ENCODE data around the gene SYS1.

SYS1 gene

DNA sequence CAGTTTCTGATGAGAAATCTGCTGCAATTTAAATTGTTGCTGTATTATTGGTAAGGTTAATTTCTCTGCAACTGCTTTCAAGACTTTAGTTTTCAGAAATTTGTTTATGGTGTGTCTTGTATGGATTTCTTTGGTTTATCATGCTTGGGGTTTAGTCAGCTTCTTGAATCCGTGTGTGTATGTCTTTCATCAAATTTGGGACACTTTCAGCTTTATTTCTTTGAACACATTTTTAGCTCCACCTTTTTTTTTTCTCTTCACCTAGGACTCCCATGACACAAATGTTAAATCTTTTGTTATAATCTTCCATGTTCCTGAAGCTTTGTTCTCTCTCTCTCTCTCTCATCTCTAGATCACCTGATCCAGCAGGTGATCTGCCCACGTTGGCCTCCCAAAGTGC, 28.6 kb downstream of the SYS1 start:
- no peak for DNase-seq

DNA sequence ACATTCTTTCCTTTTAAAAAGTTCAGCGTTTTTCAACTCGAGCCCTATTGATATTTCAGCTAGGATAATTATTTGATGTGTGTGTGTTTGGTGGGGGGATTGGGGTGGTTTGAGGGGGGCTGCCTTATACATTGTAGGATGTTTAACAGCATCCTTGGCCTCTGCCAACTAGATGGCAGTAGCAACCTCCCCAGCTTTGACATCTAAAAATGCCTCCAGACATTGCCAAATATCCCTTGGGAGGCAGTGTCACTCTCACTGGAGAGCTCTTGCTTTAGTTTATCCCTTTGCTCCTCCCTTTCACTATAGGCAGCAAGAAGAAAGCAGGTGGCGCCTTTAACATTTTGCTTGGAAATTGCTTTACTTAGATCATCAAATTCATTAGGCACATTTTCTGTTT, 29.8 kb downstream of the SYS1 start:
- no peak for DNase-seq

DNA sequence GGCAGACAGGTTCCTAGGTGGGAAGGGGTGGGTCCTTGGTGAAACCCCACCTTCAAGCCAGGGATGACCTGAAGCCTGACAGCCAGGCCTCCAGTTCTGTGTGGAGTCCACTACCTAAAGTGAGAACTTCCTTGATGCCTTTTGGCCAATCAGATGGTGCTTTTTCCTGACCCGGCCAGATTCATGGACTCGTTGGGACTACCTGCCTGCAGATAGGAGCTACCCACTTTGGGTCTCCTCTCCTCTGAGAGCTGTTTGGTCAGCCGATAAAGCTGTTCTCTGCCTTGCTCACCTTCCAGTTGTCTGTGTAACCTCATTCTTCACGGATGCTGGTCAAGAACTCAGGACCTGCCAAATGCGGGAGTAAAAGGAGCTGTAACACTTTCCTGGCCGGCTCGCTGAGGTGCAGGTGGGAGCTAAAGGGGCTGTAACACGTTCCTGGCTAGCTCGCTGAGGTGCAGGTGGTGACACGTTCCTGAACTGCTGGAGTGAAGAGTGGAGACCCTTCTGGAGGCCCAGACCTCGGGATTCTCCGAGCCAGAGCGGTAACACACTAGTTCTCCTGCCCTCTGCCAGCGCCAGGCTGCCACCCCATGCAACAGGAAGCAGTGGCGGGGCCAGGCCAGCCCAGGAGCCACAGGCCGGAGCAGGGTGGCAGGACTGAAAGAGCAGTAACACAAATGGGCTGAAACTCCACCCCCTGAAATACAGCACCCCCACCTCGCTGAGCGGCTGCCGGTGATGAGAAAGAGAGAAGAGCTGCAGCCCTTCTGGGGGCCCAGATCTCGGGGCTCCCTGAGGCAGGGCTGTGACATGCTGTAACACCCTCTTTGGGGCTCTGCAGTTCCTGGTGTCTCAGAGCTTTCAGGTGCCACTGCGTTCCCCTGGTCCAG, 31.5 kb downstream of the SYS1 start:
- DNase-seq, result no peak

DNA sequence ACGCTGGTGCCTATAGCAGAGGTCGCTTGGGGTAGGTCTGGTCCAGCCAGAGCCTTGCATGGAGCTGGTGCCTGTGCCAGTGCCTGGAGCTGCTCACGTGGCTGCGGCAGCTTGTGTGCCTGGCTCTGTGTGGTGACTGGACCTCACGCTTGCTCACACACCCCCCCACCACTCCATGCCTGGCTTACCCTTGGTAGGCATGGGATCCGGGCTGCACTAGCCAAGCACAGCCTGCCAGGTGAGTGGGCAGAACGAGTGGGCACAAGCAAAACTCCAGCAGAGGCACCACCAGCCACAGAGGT, 32.1 kb downstream of the SYS1 start:
- DNase-seq, result no peak

DNA sequence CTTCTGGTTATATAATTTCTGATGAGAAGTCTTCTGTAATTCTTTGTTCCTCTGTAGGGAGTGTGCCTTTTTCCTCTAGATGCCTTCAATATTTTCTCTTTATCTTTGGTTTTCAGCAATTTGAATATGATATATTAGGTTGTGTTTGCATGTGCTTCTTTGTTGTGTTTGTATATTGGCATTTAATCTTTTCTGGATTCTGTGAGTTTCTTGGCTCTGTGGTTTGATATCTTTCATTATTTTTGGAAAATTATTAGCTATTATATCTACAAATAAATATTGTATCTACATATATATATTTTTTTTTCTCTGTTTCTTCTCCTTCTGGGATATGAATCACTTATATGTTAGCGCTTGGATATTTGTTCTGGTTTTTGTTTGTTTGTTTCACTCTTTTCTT, 36.1 kb downstream of the SYS1 start:
- DNase-seq, result no peak

DNA sequence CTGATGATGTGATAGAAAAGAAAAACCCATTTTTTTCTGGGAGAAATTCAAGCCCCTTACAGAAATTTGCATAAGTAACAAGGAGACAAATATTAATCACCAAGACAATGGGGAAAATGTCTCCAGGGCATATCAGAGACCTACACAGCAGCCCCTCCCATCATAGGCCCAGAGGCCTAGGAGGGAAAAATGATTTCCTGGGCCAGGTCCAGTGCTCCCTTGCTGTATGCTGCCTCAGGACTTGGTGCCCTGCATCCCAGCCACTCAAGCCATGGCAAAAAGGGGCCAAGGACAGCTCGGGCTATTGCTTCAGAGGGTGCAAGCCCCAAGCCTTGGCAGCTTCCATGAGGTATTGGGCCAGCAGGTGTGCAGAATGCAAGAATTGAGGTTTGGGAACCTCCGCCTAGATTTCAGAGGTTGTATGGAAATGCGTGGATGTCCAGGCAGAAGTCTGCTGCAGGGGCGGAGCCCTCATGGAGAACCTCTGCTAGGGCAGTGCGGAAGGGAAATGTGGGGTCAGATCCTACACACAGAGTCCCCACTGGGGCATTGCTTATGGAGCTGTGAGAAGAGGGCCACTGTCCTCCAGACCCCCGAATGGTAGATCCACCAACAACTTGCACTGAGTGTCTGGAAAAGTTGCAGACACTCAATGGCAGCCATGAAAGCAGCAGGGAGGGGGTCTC, 37.5 kb downstream of the SYS1 start:
- no peak for DNase-seq

DNA sequence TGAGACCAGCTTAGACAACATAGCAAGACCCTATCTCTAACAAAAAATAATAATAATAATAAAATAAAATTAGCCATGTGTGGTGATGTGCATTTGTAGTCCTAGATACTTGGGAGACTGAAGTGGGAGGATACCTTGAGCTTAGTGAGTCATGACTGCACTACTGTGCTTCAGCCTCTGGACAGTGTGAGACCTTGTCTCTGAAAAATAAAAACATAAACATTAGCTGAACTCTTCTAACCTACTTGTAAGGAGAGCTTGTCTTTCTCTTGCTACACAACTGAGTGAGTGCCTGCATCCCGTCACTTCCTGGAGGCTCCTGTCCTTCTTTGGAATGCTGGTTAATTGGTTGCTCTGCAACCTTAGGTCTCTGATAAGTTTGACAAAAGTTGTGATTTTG, 40.0 kb downstream of the SYS1 start:
- no peak for DNase-seq

DNA sequence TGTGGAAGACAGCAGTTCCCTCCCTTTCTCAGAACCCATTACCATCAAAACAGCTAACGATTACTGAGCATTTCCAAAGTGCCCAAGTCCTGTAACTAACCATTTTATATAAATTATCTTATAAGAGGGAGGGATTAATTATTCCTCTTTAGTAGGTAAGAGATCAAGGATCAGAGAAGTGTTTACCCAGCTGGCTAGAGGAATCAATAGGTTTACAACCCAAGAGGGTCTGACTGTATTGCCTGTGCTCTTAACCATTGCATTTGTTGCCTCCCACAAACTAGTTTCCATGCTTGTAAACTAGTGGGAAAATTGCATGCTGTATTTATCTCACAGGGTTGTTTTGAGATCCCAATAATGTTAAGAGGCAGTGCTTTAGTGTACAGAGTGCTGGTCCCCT, 41.5 kb downstream of the SYS1 start:
- no peak for DNase-seq

DNA sequence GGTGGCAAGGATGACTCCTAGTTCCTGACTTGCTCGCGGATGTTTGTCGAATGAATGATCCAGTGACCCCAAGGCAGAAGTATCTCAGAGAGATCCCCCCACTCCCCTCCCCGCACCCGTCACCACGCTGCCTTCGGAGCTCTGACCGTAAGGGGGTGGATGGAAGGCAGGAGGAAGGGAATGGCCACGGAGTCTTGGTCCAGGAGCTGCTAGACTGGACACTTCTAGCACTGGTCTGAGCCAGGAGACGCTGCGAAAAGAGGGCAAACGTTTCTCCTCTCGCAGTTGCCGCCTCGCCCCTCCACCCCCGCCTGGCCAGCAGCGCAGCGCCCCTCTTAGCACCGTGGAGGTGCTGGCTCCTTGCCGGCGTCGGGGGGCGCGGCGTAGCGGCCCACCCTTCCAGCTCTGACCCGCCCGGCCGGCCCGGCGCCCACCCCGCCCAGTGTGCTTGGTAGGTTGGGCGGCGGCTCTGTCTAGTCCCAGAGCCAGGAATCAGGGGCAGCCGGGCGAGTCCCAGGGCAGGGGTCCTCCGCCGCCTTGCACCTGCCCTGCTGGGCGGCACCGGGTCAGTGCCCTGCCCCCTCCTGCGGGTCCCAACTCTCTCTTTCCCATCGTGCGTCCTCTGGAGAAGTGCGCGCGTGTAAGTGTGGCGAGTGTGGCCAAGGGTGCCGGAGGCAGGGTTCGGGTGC, 42.8 kb downstream of the SYS1 start:
- peak in 3 of 14 donors; percentile 37 to 66 (median 57) for DNase-seq

DNA sequence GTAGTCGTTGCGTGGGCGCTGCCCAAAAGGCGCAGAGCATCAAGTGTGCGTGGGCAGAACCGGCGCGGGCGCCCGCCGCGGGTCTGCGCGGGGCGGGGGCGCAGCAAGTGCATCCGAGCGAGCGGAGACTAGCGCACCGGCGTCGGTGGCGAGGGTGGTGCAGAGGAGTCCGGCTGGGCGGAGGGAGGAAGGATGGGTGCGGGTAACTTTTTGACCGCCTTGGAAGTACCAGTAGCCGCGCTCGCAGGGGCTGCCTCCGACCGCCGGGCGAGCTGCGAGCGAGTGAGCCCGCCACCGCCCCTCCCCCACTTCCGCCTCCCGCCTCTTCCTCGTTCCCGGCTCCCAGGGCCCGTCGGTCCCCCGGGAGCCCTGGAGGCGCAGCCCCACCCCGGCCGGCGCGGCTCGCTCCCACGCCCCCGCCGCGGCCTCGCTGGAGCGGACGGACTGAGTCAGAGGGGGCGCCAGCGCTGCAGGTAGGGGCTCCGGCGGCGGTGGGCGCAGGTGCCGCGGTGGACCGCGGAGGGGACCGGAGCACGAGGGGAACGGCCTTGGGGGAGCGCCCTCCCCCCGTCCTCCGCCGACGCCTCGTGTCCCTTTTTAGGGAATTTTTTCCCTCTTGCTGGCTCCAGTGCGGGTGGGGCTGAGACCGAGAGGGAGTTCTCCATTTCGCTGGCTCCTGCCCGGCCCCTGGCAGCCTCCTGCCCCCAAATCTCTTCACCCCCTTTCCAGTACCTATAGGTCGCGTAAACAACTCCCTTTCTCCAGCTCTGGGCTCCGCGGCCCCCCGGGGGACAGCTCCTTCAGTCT, 43.5 kb downstream of the SYS1 start:
- peak in 12 of 14 donors; percentile 37 to 78 (median 60) for DNase-seq

DNA sequence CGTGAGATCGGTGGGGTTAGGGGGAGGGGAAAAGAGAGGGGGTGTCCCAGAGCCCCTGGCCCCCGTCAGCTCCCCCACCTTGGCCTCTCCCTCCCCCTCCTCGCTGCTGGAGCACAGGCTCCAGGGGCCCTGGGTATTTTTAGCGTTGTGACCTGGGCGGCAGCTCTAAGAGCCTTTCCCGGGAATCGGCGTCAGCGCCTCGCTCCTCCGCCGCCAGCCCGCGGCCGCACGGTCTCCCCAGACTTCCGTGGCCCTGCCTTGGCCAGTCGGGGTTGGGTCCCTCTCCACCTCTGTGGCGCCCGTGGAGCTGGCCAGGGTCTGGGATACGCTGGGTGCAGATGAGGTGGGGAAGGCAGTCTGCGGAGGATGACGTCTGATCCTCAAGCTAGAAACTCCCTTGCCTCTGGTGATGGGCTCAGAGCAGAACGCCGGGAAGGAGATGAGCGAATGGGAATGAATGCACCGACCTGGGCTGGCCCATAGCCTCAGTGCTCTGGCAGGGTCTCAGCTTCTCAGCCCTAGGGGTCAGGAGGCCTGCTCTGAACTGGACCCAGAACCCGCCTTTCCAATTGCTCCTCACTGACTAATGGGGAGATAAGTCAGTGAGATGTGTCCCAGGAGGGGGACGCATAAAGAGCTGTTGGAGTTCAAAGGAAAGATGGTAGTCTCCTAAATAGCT, 44.2 kb downstream of the SYS1 start:
- peak in 9 of 14 donors; percentile 34 to 74 (median 62) for DNase-seq

DNA sequence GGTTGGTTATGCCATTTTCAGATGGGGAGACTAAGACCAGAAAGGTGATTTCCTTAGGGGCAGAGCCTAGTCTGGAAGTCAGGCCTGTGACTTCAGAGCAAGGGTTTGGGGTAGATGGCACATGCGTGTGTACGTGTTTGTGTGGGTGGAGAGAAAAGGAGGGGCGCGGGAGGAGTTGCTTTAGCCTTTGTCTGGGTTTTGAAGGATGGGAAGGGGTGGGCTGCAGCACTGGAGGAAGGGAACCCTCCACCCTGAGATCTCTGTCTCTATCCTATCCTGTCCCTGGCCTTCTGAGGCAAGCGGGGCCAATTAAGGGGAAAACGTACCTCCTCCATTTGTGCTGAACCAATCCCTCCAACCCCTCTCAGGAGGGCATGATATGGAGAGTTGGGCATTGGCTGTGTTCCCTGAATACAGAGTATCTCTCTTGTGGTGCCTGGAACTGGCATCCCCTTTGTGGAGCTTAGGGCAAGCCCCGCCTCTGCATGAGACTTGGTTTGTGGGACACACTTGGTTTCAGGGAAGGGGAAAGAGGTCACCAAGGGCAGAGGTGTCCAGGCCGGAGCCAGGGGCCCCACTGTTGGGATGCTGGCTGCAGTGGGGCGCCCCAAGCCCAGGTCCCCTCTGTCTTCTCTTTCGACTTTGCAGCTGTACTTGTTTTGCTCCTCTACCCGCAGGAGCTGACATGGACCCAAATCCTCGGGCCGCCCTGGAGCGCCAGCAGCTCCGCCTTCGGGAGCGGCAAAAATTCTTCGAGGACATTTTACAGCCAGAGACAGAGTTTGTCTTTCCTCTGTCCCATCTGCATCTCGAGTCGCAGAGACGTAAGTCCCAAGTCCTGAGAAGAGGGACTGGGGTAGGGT, 45.1 kb downstream of the SYS1 start, which contains the start of gene DBNDD2:
Gene DBNDD2 (plus strand): TSS at position 507 of the 863 bp plus-strand sequence. CDS start 179 bp downstream, at position 686.
- DNase-seq, result peak in 12 of 14 donors; percentile 45 to 95 (median 80)

DNA sequence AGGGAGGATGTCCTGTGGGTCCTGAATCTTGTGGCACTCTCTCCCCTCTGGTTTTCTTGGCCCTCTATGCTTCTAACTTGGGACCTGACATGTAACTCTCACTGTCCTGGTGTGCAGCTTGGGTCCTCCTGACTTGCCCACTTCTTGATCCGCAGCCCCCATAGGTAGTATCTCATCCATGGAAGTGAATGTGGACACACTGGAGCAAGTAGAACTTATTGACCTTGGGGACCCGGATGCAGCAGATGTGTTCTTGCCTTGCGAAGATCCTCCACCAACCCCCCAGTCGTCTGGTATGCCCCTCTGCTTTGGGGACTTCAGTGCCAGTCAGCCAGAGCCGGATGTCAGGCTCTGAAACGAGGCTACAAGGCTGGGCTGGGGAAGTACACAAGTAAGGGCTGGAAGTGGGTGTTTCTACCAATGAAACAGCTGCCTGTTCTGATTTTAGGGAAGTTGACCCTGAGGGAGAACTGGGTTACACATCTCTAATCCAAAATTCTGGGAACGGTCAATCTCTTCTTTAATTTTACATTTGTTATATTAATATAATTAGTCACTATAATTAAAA, 45.8 kb downstream of the SYS1 start:
- DNase-seq, result peak in 9 of 14 donors; percentile 12 to 76 (median 36)

DNA sequence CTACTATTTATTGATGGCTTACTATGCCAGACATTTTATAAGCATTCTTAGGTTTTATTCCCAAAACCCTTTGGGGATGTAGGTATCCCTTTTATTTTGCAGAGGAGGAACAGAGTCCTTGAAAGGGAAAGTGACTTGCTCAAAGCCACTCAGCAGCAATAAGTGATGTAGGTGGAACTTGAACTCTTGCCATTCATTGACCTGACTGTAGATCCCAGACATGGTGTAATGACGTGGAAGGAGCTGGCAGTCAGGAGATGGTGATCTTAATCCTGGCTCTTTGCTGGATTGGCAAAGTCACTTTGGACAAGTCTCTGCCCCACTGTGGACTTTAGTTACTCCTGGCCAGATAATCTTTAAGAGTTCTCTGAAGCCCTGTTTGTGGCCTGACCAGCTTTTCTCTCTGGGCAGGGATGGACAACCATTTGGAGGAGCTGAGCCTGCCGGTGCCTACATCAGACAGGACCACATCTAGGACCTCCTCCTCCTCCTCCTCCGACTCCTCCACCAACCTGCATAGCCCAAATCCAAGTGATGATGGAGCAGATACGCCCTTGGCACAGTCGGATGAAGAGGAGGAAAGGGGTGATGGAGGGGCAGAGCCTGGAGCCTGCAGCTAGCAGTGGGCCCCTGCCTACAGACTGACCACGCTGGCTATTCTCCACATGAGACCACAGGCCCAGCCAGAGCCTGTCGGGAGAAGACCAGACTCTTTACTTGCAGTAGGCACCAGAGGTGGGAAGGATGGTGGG, 46.7 kb downstream of the SYS1 start:
- DNase-seq, result no peak

DNA sequence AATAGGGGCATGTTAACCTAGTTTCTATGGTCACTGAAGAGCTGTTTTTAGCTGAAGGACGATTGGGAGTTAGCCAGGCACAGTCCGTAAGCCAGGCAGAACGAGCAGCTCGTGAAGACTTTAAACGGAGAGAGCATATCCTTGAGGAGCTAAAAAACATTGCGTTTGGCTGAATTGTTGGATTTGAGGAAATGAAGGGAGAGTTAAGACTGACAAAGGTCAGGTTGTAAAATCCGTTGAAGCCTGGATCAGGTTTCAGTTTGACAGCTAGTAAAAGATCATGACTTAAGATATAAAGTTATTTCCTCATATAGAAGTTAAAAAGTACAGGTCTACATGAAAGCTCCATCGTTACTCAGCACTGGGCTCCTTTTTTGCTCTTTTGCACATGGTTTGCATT, 47.9 kb downstream of the SYS1 start:
- no peak for DNase-seq

DNA sequence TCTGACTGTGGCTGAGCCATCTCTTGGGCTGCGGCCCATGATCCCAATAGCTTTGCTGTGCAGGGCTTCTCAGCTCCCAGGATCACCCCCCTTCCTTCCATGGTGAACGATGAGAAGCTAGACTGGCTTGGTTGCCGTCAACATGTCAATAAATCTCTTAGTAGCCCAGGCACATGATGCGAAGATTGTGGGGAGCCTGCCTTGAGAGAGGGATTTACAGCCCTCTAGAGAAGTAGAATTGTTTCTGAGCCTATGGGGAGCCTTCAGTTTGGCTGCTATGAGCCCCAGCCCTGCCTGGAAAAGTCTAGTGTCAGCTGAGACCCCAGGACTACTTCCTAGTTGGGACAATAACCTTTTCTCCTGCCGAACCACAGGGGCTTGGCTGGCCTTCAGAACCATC, 49.7 kb downstream of the SYS1 start:
- DNase-seq, result no peak

DNA sequence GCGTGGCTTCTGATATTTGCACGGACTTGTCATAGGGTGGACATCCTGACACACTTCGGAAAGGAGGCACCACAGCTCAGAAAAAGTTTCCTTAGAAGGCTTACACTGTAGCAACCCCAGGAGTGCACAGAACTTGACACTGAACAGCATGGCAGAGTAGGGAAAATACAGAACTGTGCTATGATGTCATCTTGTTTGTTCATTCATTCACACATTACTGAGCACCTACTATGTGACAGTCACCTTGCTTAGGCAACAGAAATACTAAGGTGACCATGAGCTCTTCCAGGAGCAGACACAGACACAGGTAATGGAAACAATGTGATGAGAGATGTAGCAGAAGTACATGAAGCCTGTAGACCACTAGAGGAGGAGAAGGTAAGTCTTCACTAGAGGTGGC, 50.5 kb downstream of the SYS1 start:
- DNase-seq, result no peak

DNA sequence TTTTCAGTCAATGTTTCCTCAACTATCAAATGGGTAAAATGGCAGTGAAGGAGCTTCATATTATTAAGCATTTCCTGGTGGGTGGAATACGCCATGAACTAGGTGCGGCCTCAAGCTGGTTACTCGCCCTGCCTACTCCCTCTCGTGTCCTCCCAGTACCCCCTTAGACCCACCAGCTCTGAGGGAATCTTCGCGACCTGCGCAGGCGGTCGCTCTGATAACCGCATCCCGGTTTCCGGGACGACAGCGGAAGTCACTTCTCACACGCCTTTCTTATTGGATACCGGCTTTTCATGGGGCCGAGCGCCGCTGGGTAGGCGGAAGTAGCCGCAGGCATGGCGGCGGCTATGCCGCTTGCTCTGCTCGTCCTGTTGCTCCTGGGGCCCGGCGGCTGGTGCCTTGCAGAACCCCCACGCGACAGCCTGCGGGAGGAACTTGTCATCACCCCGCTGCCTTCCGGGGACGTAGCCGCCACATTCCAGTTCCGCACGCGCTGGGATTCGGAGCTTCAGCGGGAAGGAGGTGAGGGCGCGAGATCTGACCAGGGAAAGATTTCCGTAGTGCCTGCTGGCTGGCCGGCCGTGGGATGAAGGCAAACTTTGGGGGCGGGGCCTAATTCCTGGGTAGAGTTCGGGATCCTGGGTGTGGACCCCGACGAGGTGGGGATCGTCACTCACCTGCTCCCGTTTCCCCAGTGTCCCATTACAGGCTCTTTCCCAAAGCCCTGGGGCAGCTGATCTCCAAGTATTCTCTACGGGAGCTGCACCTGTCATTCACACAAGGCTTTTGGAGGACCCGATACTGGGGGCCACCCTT, 53.1 kb downstream of the SYS1 start, which contains the start of gene PIGT:
Gene PIGT (plus strand): TSS at position 320 of the 816 bp plus-strand sequence. CDS start 16 bp downstream, at position 336.
- peak; percentile 14 to 88 (median 82) for DNase-seq

DNA sequence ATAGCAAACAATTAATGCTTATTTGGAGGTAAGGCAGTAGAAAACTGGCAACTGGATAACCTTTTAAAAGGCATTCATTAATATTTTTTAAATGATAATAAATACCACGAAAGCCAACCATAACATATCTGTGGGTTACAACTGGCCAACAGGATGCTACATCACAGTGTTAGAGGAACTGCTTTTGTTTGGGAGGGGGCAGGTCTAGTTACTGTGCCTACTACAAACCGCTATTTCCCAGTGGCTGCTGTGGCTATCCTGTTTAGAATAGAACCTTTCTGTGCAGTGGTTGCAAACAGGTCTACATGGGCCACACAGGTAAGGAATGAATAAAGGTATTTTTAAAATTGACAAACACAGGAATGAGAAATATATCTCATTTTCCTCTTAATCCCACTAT, 54.0 kb downstream of the SYS1 start:
- no peak for DNase-seq

Measured in C1 segment of cervical spinal cord (tissue), 14 donors.